ENCODE data around the gene SMIM7. TPM values are rescaled to one million over a fixed set of nuclear protein-coding genes. Genes with fewer than 3 reads are reported as not detected.
A peak's percentile ranks its signal among the peaks of the same experiment; 100 is the strongest.
"Not testable (repeated sequence)": the region's sequence is repeated elsewhere in the genome, so short reads cannot be mapped to it uniquely, and the experiment has no call there.

The SMIM7 gene
- total RNA-seq, 2 donors from 2014 or later: 50.9 to 56.7 TPM

GRCh38 chr19:16673231-16673630 is 13.3 kb upstream of the SMIM7 start:
- TF ChIP-seq CTCF (IDR thresholded peaks at IDR 0.05): no peak
- Histone ChIP-seq H3K27me3 (no peaks in the 10 kb centered on the region), H3K9me3 (no peaks in the 10 kb centered on the region), H3K27ac (no peak overlapping the region), H3K36me3 (no peaks in the 10 kb centered on the region), H3K4me3 (no peak overlapping the region), H3K4me1 (no peaks in the 10 kb centered on the region)
- no peak for DNase-seq (ENCODE audit: low spot score)

- no peaks in the 10 kb centered on the region for H3K9me3 ChIP-seq
- DNase-seq (ENCODE audit: low spot score): no peak
- peak overlapping the region; percentile 27 to 53 for H3K27ac ChIP-seq
- H3K4me3 ChIP-seq: no peak overlapping the region
- no peak for TF ChIP-seq CTCF (IDR thresholded peaks at IDR 0.05)
- no peaks in the 10 kb centered on the region for H3K4me1 ChIP-seq
- H3K27me3 ChIP-seq: no peaks in the 10 kb centered on the region
- H3K36me3 ChIP-seq: no peaks in the 10 kb centered on the region
Observed at GRCh38 chr19:16671652-16672274, 11.8 kb upstream of the SMIM7 start.

- no peaks in the 10 kb centered on the region for H3K9me3 ChIP-seq
- H3K27me3 ChIP-seq: no peaks in the 10 kb centered on the region
- no peak overlapping the region for H3K27ac ChIP-seq
- no peaks in the 10 kb centered on the region for H3K4me1 ChIP-seq
- no peak for TF ChIP-seq CTCF (IDR thresholded peaks at IDR 0.05)
- no peak for DNase-seq (ENCODE audit: low spot score)
- H3K36me3 ChIP-seq: no peaks in the 10 kb centered on the region
- no peak overlapping the region for H3K4me3 ChIP-seq
Observed at GRCh38 chr19:16670291-16670690, 10.3 kb upstream of the SMIM7 start.

- not testable (repeated sequence) for H3K36me3 ChIP-seq; H3K9me3 ChIP-seq; H3K4me3 ChIP-seq; DNase-seq (ENCODE audit: low spot score); H3K27ac ChIP-seq; H3K4me1 ChIP-seq; H3K27me3 ChIP-seq
Observed at GRCh38 chr19:16668702-16669101, 8.8 kb upstream of the SMIM7 start.

GRCh38 chr19:16668176-16668575 is 8.2 kb upstream of the SMIM7 start:
- no peaks in the 10 kb centered on the region for H3K4me1 ChIP-seq
- DNase-seq (ENCODE audit: low spot score): no peak
- H3K27ac ChIP-seq: no peak overlapping the region
- H3K9me3 ChIP-seq: no peaks in the 10 kb centered on the region
- TF ChIP-seq CTCF (IDR thresholded peaks at IDR 0.05): no peak
- H3K27me3 ChIP-seq: no peaks in the 10 kb centered on the region
- no peaks in the 10 kb centered on the region for H3K36me3 ChIP-seq
- H3K4me3 ChIP-seq: no peak overlapping the region

- peak; percentile 59 for DNase-seq (ENCODE audit: low spot score)
- Histone ChIP-seq H3K9me3 (no peaks in the 10 kb centered on the region), H3K27ac (peak overlapping the region; percentile 94 to 95), H3K4me3 (peak overlapping the region; percentile 78 to 82), H3K36me3 (peaks cover 12% of the 10 kb centered on the region), H3K27me3 (no peaks in the 10 kb centered on the region), H3K4me1 (peaks cover 0 to 28% of the 10 kb centered on the region in 2 donors)
- no peak for TF ChIP-seq CTCF (IDR thresholded peaks at IDR 0.05)
Observed at GRCh38 chr19:16661480-16662034, 1.6 kb upstream of the SMIM7 start.

All from right atrium auricular region (tissue), 2 donors.